A204.1 (cell line): Measurements from ENCODE around the gene EFEMP1.

Experiments
- FAIRE-seq: peaks from 2 replicates; lab custom pipeline; 2012; peaks lifted over from hg19 to GRCh38; lab: Jason Lieb, UNC

EFEMP1 gene

DNA sequence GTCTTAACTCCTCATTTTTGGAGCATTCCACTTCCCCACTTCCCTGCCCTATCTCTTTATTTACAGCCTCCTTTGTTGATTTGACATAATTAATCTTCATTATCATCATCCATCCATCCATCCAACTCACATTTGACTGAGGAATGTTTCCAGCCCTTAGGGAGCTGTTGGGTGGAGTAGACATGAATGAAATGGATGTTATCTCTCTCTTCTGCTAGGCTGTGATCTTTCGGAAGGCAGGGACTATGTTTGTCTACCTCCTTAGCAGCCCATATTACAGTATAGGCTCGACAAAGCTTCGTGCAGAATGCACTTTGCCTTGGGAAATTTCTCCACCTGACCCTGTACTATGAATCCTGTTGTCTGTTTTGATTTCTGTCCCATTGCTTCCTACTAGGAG, 7.7 kb upstream of the EFEMP1 start:
- no peak for FAIRE-seq

GRCh38 chr2:55929476-55929875, 5.9 kb upstream of the EFEMP1 start:
- FAIRE-seq, result no peak

DNA sequence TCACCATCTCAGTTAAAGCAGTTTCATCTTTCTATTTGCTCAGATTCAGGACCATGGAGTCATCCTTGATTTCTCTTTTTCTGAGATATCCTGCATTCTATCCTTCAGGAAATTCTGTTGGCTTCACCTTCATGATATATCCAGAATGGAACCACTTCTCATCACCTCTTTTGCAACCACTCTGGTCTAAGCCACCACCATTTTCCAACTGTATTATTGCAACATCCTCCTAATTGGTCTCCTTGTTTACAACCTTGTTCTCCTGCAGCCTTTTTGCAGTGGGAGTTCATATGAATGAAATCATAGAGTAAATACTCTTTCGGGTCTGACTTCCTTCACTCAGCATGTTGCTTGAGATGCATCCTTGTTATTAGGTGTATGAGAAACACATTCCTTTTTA, 3.4 kb upstream of the EFEMP1 start:
- no peak for FAIRE-seq

- no peak for FAIRE-seq
Measured at GRCh38 chr2:55926246-55926645, 2.7 kb upstream of the EFEMP1 start.

DNA sequence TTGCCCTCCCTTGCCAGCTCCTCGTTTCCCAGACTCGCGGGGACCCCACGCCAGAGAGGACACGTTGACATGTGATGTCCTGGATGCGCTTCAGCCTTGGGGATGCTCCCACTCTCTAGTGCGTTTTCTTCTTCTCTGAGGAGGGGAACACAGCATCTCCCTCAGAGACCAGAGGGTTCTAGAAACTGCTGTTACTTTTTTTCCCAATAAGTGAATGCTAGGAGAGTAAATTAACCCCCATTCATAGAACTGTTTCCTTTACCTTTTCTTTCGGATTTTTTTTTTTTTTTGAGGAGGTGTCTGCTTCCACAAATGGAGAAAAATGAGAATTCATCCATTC, 370 bp upstream of the EFEMP1 start:
- FAIRE-seq, result no peak

- no peak for FAIRE-seq
Measured at GRCh38 chr2:55922291-55922907, 1.2 kb downstream of the EFEMP1 start.

DNA sequence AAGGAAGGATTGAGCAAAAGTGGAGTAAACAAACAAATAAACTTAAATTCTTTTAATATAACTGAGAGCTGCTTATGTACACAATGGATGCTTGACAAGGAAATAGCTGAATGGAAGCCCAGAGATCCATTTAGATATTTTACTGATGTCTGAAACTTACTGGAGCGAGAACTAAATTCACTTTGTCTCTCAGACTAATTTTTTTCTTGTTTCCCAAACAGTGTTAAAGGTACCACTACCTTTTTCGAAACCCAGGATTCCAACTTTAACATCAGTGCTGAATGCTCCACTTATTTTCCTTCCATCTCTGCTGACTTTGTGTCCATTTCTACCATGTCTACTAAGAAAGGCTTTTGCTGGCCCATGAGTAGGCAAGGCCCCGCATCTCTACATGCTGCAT, 4.0 kb downstream of the EFEMP1 start:
- no peak for FAIRE-seq

DNA sequence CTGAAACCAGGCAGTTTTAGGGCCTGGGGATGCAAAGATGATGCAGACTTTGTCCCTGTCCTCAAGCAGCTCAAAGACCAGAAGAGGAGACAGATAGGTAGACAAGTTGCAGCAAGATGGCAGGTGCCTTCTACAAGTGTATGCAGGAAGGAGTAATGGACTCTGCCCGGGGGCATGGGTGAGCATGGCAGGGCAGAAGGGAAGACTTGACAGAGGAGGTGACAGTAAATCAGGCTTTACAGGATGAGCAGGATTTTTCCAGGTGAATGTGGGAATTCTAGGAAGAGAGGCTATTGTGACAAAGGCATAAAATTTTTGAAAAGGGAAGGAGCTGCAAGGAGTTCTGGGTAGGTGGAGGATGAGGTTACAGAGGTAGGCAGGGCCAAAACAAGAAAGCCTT, 4.7 kb downstream of the EFEMP1 start:
- no peak for FAIRE-seq

DNA sequence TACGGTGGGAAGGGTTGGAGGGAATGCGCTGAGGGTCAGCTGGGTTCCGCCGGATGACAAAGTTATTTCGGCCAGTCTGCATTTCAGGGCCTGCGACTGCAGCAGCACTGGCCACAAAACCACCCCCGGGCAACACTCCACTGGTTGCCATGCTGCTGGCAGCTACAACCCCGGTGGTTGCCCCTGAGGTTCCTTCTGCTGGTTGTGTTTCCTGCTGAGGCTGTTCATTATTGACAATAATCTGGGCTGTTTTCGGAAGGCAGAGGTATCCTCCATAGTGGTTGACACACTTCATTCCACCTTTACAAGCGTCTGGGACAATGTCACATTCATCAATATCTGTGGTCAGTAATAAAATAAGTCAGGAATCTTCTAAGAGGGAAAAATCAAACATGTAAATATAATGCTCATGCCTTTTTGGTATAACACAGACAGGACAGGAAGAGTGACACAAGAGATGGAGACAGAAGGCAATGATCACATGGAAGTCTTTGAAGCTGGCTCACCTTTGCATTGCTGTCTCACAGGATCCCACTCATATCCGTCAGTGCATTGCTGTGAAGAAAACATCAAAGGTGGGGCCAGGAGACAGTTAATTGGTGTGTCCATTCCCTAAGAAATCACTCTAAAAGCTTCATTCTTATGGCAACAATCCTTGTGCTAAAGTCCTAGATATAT, 5.7 kb downstream of the EFEMP1 start:
- no peak for FAIRE-seq

DNA sequence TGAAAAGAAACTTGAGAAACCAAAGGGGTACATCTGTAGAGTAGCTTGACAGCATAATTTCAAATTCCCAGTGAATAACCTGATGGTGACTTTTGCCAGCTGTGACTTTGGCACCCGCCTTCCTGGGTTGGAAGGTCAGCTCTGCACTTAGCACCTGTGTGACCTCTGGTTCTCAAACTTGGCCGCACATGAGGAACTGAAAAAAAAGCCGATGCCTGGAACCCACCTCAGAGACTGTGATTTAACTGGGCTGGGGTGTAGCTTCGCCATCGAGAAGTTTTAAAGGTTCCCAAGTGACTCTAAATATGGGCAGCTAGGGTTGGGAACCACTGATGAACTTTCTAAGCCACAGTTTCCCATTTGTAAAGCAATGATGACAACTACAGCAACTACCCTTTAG, 6.5 kb downstream of the EFEMP1 start:
- no peak for FAIRE-seq

GRCh38 chr2:55916473-55917049, 7.0 kb downstream of the EFEMP1 start:
- FAIRE-seq, result no peak

DNA sequence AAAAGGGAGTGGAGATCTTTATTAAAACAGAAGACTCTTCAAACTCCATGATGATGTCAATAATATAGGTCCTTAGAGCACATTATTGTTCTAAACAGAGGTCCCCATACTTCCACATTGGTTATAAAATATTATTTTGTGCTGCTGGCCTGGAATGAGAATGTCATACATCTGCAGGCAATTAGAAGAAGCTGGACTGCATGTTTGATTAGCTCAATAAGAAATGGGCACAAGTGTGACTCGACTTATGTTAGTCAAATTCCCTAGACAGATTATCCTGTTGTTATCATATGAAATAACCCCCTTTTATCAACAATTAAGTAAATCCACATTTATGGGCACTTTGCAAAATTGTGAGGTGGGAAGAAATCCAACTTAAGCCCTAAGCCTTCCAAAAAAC, 8.8 kb downstream of the EFEMP1 start:
- no peak for FAIRE-seq

DNA sequence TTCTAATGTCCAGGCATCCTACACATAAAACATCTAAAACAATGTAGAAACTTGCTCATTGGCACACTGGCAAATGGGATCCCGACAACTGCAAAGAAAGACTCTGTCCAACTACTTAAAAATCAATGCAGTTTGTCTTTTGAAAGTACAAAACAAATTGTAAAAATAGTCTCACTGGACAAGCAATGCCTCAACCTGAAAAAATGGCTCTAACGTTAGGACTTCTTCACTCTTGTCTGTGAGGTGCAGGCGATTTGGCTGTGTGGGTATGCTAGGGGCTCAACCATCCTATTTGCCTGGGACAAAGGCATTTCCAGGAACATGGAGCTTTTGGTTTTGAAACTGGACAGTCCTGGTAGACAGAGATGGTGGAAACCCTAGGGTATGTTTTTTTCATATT, 10.7 kb downstream of the EFEMP1 start:
- FAIRE-seq, result no peak

GRCh38 chr2:55910077-55910476, 13.5 kb downstream of the EFEMP1 start:
- FAIRE-seq, result no peak

- FAIRE-seq, result no peak
Measured at GRCh38 chr2:55907686-55908085, 15.9 kb downstream of the EFEMP1 start.

- no peak for FAIRE-seq
Measured at GRCh38 chr2:55906993-55907392, 16.6 kb downstream of the EFEMP1 start.

DNA sequence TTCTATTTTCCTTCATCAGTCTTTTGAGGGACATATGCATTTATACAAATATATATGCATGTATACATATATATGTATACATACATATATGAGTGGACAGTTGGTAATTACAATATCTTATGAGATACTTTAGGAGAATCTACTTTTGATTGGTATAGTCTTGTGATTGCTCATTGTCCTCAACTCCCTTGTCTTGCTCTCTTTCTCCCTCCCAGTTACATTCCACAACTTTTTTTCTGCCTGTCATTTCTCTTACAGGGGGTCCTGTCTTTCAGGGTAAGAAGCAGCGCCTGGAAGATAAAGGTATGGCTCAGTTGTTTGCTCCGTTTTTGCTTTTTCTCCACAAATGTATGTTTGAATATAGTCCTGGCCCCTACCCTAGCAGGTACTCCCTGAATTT, 19.9 kb downstream of the EFEMP1 start:
- no peak for FAIRE-seq

DNA sequence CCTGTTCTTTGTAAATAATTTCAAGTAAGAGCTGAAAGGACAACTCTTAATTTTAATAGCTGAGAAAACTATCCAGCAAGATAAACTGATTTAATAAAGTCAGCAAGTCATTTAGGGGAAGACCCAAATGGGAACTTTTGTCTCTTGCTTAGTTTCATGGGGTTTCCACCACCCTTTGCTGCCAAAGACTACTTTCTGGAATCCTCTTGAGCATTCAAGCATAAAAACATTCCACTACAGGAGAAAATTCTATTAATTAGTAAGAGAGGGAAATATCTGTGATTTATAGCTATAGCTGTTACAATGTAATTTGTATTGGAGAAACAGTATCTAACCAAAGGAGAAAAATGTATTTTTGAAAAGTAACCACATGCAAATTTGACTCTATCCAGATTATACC, 20.6 kb downstream of the EFEMP1 start:
- no peak for FAIRE-seq

DNA sequence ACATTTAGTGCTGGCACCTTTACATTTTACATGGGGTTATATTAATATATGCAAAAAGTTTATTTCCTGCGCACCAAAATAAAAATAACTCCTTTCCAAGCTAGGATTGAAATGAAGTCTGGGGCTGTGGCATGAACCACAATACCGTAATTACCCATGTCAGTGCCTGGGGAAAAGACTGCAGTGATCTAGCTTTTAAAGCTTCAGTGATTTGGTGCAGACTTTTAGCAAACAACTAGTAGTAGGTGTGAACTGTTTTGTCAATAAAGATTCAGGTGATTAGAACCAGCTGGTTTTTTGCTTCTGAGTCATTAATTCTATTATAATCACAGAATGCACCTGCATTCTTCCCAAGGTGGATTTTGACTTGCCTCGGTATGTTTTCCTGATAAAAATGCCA, 21.2 kb downstream of the EFEMP1 start:
- FAIRE-seq, result no peak

- FAIRE-seq, result no peak
Measured at GRCh38 chr2:55901941-55902340, 21.6 kb downstream of the EFEMP1 start.

DNA sequence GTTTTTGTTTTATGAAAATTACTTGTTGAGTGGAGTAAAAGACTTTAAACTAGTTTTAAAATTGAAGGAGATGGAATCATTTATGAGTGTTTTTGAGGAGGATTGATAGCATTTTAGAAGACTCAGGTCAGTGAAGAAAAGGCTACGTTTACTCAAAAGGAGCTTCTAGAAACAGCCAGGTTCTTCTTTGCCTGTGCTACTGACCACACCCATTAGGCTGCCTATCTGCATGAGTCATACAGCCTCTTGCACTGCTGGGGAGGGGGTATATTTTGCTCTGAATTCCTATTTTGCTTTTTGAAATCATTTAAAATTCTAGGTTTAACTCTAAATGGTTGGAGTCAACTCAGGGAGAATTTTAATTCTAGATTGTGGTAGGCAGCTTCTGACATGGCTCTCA, 22.3 kb downstream of the EFEMP1 start:
- no peak for FAIRE-seq

GRCh38 chr2:55899881-55900280, 23.7 kb downstream of the EFEMP1 start:
- no peak for FAIRE-seq

- FAIRE-seq, result no peak
Measured at GRCh38 chr2:55898386-55899040, 25.1 kb downstream of the EFEMP1 start.

DNA sequence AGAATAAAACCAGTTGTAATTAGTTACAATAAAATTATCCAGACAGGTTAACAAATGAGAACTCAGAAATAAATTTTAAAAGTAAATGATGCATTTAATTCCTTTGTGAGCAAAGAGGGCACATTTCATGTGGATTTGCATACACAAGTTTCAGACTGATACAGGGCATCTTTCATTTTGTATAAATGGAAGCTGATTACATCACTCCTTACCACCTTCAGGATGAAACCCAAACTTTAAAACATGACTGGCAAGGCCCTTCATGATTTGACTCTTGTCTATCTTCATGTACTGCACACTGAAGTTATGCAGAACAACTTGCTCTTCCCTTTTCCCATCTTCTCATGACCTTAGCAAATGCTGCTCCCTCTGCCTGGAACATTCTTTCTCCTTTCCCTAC, 26.9 kb downstream of the EFEMP1 start:
- FAIRE-seq, result no peak
